BJ (cell line): ENCODE results near the gene TMEM51. TPM values are rescaled to one million over a fixed set of nuclear protein-coding genes. Genes with fewer than 3 reads are reported as not detected.

Experiments used
- CTCF ChIA-PET: fragments of 350-600 bp; formaldehyde crosslinking; extraction: SDS; loops from one replicate; lab custom pipeline; 2021; ENCODE audit warnings: antibody characterized with exemption, inconsistent platforms; lab: Yijun Ruan, JAX
- POLR2A ChIA-PET: fragments of 300-600 bp; sonication (Branson Sonifier 250); formaldehyde crosslinking; extraction: SDS; loops from one replicate; lab custom pipeline; 2021; ENCODE audit warnings: antibody characterized with exemption; lab: Charles Lee
- DNase-seq: peaks from one replicate; pipeline ENCODE4 v3.0.0-alpha.2; 2011; ENCODE audit warnings: low read depth
- H3K27me3 ChIP-seq: 2 replicates; pipeline ENCODE4 v1.6.0; 2011; ENCODE audit warnings: low read length; ENCODE audit not compliant: control insufficient read depth, insufficient read depth
- H3K36me3 ChIP-seq: 2 replicates; pipeline ENCODE4 v1.5.1; 2011; ENCODE audit warnings: low read length; ENCODE audit not compliant: control insufficient read depth, insufficient read depth
- H3K4me3 ChIP-seq: 2 replicates; pipeline ENCODE4 v1.5.1; 2011; ENCODE audit warnings: low read depth, mild to moderate bottlenecking, control low read depth, low read length
- polyA plus RNA-seq: library from polyadenylated mRNA; depleted of rRNA; stranded (reverse); fragments of >200 nt; gene quantifications from 2 replicates; pipeline ENCODE4 v1.2.3, GENCODE V29; 2011
- TF ChIP-seq, protein P1 (sequence below): IDR thresholded peaks from 2 replicates; pipeline ENCODE4 v1.5.1; 2011; ENCODE audit warnings: low read depth, mild to moderate bottlenecking, control low read depth, inconsistent platforms, low read length, moderate library complexity; ENCODE audit not compliant: insufficient read depth

Gene TMEM51
- polyA plus RNA-seq, 1 experiment, result 2.0 TPM

- Histone ChIP-seq H3K36me3 (no peaks in the 10 kb centered on the region), H3K27me3 (peaks cover 4% of the 10 kb centered on the region; the same call in 1 of the 2 replicates), H3K4me3 (no peak overlapping the region)
- CTCF ChIA-PET, result interaction anchor here (4.8 kb wide), 1 partner anchor 14 kb away, joined by 21 read pairs; no protein-coding TSS in a partner anchor
- no peak for DNase-seq
- POLR2A ChIA-PET, result no interaction called here
- TF ChIP-seq, protein P1, sequence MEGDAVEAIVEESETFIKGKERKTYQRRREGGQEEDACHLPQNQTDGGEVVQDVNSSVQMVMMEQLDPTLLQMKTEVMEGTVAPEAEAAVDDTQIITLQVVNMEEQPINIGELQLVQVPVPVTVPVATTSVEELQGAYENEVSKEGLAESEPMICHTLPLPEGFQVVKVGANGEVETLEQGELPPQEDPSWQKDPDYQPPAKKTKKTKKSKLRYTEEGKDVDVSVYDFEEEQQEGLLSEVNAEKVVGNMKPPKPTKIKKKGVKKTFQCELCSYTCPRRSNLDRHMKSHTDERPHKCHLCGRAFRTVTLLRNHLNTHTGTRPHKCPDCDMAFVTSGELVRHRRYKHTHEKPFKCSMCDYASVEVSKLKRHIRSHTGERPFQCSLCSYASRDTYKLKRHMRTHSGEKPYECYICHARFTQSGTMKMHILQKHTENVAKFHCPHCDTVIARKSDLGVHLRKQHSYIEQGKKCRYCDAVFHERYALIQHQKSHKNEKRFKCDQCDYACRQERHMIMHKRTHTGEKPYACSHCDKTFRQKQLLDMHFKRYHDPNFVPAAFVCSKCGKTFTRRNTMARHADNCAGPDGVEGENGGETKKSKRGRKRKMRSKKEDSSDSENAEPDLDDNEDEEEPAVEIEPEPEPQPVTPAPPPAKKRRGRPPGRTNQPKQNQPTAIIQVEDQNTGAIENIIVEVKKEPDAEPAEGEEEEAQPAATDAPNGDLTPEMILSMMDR, result no peak
Observed at GRCh38 chr1:15258833-15259621, 105.5 kb downstream of the TMEM51 start.

GRCh38 chr1:15259622-15260007 is 106.1 kb downstream of the TMEM51 start:
- CTCF ChIA-PET, result interaction anchor here (2.9 to 4.8 kb wide), 2 partner anchors 14 to 107 kb away, joined by 9 to 21 read pairs; partner anchors contain the start of gene TMEM51

GRCh38 chr1:15260418-15261154 is 107.0 kb downstream of the TMEM51 start:
- H3K27me3 ChIP-seq, result peaks cover 4% of the 10 kb centered on the region; the same call in 1 of the 2 replicates
- TF ChIP-seq, protein P1, result no peak
- no peaks in the 10 kb centered on the region for H3K36me3 ChIP-seq
- no peak overlapping the region for H3K4me3 ChIP-seq
- POLR2A ChIA-PET, result no interaction called here
- CTCF ChIA-PET, result interaction anchor here (2.9 to 4.8 kb wide), 2 partner anchors 13 to 108 kb away, joined by 9 to 21 read pairs; partner anchors contain the start of gene TMEM51
- DNase-seq, result no peak

More at GRCh38 chr1:15259622-15260007, 106.1 kb downstream of the TMEM51 start:
- no peaks in the 10 kb centered on the region for H3K36me3 ChIP-seq
- H3K27me3 ChIP-seq, result peaks cover 4% of the 10 kb centered on the region; the same call in 1 of the 2 replicates
- TF ChIP-seq, protein P1, result no peak
- no peak for DNase-seq
- POLR2A ChIA-PET, result no interaction called here
- no peak overlapping the region for H3K4me3 ChIP-seq

GRCh38 chr1:15261155-15262002 is 107.8 kb downstream of the TMEM51 start:
- DNase-seq, result no peak
- CTCF ChIA-PET, result interaction anchor here (1.0 to 4.8 kb wide), 3 partner anchors 12 to 133 kb away, joined by 5 to 21 read pairs (median 9); partner anchors contain the start of gene TMEM51
- no peaks in the 10 kb centered on the region for H3K36me3 ChIP-seq
- no peak overlapping the region for H3K4me3 ChIP-seq
- POLR2A ChIA-PET, result no interaction called here
- TF ChIP-seq, protein P1, result no peak
- H3K27me3 ChIP-seq, result 0 out of 2 replicates have a peak, but pooled peaks cover 2% of the 10 kb centered on the region
